K562 (cell line): Measurements from ENCODE around the gene GANAB. TPM values are rescaled to one million over a fixed set of nuclear protein-coding genes. Genes with fewer than 3 reads are reported as not detected.

ENCODE experiments used
- BMI1 ChIP-seq: fragments of 150-350 bp; IDR thresholded peaks from 2 replicates; pipeline ENCODE4 v1.6.1; 2014; ENCODE audit warnings: low read length
- E2F5 ChIP-seq: sonication (generic); formaldehyde crosslinking; IDR thresholded peaks from 2 replicates; pipeline ENCODE4 v1.8.0; 2022; ENCODE audit warnings: mild to moderate bottlenecking, missing genetic modification reagents
- FUS ChIP-seq: fragments of 200-400 bp; formaldehyde crosslinking; optimal IDR thresholded peaks from 2 replicates; pipeline ENCODE3; 2017; ENCODE audit warnings: low read depth, low read length
- IRF9 ChIP-seq: fragments of 450-650 bp; IDR thresholded peaks from 2 replicates; pipeline ENCODE4 v1.6.1; 2016; ENCODE audit warnings: missing biosample characterization, missing genetic modification characterization
- KDM2B ChIP-seq: fragments of 250-450 bp; sonication (Bioruptor Pico); IDR thresholded peaks from 2 replicates; pipeline ENCODE4 v1.8.0; 2021; ENCODE audit warnings: mild to moderate bottlenecking, moderate library complexity
- MAFF ChIP-seq: IDR thresholded peaks from 2 replicates; pipeline ENCODE4 v1.6.1; 2012; ENCODE audit warnings: low read length, improper control_type of control experiment
- MBD2 ChIP-seq: sonication (generic); IDR thresholded peaks from 2 replicates; pipeline ENCODE4 v1.6.1; 2016; ENCODE audit warnings: low read depth, borderline replicate concordance
- MYC ChIP-seq, 2 experiments: fragments of 250-450 bp in 1 of 2; sonication (Bioruptor Pico) in 1 of 2; IDR thresholded peaks; 2 replicates each; pipeline versions ENCODE4 v1.5.1 to v1.6.1; 2012 to 2021; ENCODE audit warnings: low read depth in 2 of 2, borderline replicate concordance in 1 of 2, improper control_type of control experiment in 1 of 2, low read length in 1 of 2, mild to moderate bottlenecking in 1 of 2, moderate library complexity in 1 of 2
- RB1 ChIP-seq: fragments of 450-650 bp; IDR thresholded peaks from 2 replicates; pipeline ENCODE4 v1.6.1; 2017; ENCODE audit warnings: low read depth, mild to moderate bottlenecking
- SMAD1 ChIP-seq: fragments of 150-350 bp; IDR thresholded peaks from 2 replicates; pipeline ENCODE4 v1.6.1; 2014; ENCODE audit warnings: low read length, low read depth; ENCODE audit not compliant: partially characterized antibody
- TARDBP ChIP-seq: fragments of 450-650 bp; IDR thresholded peaks from 2 replicates; pipeline ENCODE4 v1.6.1; 2016
- TFAM ChIP-seq: fragments of 250-450 bp; sonication (Bioruptor Pico); conservative IDR thresholded peaks from 2 replicates; pipeline ENCODE4 v1.5.0; 2021; ENCODE audit warnings: mild to moderate bottlenecking, moderate library complexity
- ZFP91 ChIP-seq: sonication (generic); formaldehyde crosslinking; IDR thresholded peaks from 2 replicates; pipeline ENCODE4 v1.8.0; 2022; ENCODE audit warnings: mild to moderate bottlenecking, missing genetic modification reagents
- ZNF3 ChIP-seq: fragments of 250-450 bp; sonication (Bioruptor Pico); IDR thresholded peaks from 2 replicates; pipeline ENCODE4 v1.5.0; 2021; ENCODE audit warnings: mild to moderate bottlenecking, moderate library complexity
- polyA plus RNA-seq, 8 experiments: library from polyadenylated mRNA; depleted of rRNA in 4 of 8; stranded (reverse) in 5 of 8; unstranded in 3 of 8; fragments of >200 nt; fragmentation: Nextera tagmentation in 2 of 8; fragmentation: Illumina TruSeq in 1 of 8; extraction: Ambion mirVana in 2 of 8; extraction: Trizol in 1 of 8; gene quantifications; 2 replicates each; pipeline versions ENCODE4 v1.2.1 to v1.2.3, GENCODE V29; 2011 to 2014; ENCODE audit warnings: inconsistent platforms in 1 of 8, missing spikeins in 1 of 8
- total RNA-seq, 7 experiments: library from RNA; depleted of rRNA in 6 of 7; stranded (reverse); fragments of >200 nt in 6 of 7; fragmentation: Illumina TruSeq in 2 of 7; extraction: Trizol in 2 of 7; gene quantifications; 2 replicates each; pipeline versions ENCODE4 v1.2.1 to v1.2.3, GENCODE V29; 2011 to 2021; ENCODE audit warnings: low replicate concordance in 1 of 7
- TF ChIP-seq, protein P1 (sequence below): fragments of 450-650 bp; IDR thresholded peaks from 2 replicates; pipeline ENCODE4 v1.7.1; 2018; ENCODE audit warnings: mild to moderate bottlenecking, low read depth; ENCODE audit not compliant: partially characterized antibody
- TF ChIP-seq, protein P2 (sequence below): fragments of 200-800 bp; sonication (Bioruptor generic); IDR thresholded peaks from 2 replicates; pipeline ENCODE4 v1.6.1; 2017; ENCODE audit warnings: missing genetic modification characterization, missing compliant biosample characterization

The GANAB gene
- total and polyA plus RNA-seq, 9 of the 15 experiments (the other 6 are each of a cell fraction or from before 2014, with no cell fraction given): 6.5 to 284 (median 161) TPM

DNA sequence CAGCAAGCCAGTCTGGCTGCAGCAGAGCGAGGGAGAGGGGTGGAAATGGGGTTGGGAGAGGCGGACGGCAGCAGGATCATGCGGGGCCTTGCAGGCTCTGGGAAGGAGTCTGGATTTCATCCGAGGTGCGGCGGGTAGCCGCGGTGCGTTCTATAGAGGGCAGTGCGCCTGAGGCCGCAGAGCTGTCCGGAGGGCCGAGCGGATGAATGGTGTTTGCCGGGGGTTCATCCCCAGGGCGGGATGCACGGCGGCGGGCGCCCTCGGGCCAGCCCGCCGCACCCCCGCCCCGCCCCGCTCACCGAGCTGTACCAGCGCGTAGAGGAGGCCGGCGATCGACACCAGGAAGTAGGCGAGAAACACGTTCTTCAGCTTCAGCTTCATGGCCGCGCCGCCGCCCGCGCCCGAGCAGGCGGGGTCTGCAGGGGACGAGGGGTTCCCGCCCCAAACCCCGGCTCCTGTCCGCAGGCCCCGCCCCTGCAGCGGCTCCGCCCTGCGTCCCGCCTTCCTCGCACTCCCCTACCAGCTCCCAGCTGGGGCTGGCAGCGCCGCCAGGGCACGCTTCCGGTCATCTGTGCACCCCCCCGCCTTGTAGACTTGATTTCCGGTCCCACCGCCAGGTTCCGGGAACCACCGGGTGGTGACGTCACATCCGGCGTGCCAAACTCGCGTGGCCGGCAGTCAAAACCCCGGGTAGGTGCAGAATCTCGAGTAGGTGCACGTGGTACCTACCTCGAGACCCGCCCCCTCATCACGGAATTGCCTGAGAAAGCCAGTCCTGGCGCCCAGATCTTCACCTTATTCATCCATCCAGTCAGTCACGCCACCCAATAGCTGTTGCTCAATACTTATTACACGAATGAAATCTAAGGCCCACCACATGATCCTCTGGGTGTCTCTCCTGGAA, 24.6 kb downstream of the GANAB start, which contains the start of gene B3GAT3 (continued):
- TF ChIP-seq MYC (IDR thresholded peaks at IDR 0.05; ENCODE audit: low read depth, low read length): peak; percentile 94
- peak; percentile 81; the same call in 1 of the 2 replicates for TF ChIP-seq MYC (CRISPR knock-in tag; IDR thresholded peaks at IDR 0.05; ENCODE audit: borderline replicate concordance, low read depth)
- no peak for TF ChIP-seq TFAM
- TF ChIP-seq E2F5: peak; percentile 54; the same call in 1 of the 2 replicates
- TF ChIP-seq BMI1: no peak
- 0 out of 2 replicates have a peak, but pooled peaks have one; percentile 37 for TF ChIP-seq MBD2
- TF ChIP-seq SMAD1: no peak
- no peak for TF ChIP-seq ZNF3
- TF ChIP-seq KDM2B (CRISPR knock-in tag): no peak
- TF ChIP-seq, protein P1, sequence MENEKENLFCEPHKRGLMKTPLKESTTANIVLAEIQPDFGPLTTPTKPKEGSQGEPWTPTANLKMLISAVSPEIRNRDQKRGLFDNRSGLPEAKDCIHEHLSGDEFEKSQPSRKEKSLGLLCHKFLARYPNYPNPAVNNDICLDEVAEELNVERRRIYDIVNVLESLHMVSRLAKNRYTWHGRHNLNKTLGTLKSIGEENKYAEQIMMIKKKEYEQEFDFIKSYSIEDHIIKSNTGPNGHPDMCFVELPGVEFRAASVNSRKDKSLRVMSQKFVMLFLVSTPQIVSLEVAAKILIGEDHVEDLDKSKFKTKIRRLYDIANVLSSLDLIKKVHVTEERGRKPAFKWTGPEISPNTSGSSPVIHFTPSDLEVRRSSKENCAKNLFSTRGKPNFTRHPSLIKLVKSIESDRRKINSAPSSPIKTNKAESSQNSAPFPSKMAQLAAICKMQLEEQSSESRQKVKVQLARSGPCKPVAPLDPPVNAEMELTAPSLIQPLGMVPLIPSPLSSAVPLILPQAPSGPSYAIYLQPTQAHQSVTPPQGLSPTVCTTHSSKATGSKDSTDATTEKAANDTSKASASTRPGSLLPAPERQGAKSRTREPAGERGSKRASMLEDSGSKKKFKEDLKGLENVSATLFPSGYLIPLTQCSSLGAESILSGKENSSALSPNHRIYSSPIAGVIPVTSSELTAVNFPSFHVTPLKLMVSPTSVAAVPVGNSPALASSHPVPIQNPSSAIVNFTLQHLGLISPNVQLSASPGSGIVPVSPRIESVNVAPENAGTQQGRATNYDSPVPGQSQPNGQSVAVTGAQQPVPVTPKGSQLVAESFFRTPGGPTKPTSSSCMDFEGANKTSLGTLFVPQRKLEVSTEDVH: peak; percentile 96
- no peak for TF ChIP-seq MAFF
- peak; percentile 53; the same call in 1 of the 2 replicates for TF ChIP-seq TARDBP
- no peak; the same call in 1 of the 2 replicates for TF ChIP-seq IRF9
- peak; percentile 68 for TF ChIP-seq RB1
- TF ChIP-seq ZFP91 (CRISPR knock-in tag): no peak
- TF ChIP-seq FUS: no peak
- TF ChIP-seq, protein P2, sequence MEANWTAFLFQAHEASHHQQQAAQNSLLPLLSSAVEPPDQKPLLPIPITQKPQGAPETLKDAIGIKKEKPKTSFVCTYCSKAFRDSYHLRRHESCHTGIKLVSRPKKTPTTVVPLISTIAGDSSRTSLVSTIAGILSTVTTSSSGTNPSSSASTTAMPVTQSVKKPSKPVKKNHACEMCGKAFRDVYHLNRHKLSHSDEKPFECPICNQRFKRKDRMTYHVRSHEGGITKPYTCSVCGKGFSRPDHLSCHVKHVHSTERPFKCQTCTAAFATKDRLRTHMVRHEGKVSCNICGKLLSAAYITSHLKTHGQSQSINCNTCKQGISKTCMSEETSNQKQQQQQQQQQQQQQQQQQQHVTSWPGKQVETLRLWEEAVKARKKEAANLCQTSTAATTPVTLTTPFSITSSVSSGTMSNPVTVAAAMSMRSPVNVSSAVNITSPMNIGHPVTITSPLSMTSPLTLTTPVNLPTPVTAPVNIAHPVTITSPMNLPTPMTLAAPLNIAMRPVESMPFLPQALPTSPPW (CRISPR knock-in tag): peak; percentile 89
